ENCODE measurements around the gene PLEKHA6. TPM values are rescaled to one million over a fixed set of nuclear protein-coding genes. Genes with fewer than 3 reads are reported as not detected.

Gene PLEKHA6, protein sequence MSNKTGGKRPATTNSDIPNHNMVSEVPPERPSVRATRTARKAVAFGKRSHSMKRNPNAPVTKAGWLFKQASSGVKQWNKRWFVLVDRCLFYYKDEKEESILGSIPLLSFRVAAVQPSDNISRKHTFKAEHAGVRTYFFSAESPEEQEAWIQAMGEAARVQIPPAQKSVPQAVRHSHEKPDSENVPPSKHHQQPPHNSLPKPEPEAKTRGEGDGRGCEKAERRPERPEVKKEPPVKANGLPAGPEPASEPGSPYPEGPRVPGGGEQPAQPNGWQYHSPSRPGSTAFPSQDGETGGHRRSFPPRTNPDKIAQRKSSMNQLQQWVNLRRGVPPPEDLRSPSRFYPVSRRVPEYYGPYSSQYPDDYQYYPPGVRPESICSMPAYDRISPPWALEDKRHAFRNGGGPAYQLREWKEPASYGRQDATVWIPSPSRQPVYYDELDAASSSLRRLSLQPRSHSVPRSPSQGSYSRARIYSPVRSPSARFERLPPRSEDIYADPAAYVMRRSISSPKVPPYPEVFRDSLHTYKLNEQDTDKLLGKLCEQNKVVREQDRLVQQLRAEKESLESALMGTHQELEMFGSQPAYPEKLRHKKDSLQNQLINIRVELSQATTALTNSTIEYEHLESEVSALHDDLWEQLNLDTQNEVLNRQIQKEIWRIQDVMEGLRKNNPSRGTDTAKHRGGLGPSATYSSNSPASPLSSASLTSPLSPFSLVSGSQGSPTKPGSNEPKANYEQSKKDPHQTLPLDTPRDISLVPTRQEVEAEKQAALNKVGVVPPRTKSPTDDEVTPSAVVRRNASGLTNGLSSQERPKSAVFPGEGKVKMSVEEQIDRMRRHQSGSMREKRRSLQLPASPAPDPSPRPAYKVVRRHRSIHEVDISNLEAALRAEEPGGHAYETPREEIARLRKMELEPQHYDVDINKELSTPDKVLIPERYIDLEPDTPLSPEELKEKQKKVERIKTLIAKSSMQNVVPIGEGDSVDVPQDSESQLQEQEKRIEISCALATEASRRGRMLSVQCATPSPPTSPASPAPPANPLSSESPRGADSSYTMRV
- total RNA-seq: 10 to 100 TPM in 2 of 4 donors, 1 to 10 TPM in 2; 8.7 to 17.8 (median 11.4) TPM

DNA sequence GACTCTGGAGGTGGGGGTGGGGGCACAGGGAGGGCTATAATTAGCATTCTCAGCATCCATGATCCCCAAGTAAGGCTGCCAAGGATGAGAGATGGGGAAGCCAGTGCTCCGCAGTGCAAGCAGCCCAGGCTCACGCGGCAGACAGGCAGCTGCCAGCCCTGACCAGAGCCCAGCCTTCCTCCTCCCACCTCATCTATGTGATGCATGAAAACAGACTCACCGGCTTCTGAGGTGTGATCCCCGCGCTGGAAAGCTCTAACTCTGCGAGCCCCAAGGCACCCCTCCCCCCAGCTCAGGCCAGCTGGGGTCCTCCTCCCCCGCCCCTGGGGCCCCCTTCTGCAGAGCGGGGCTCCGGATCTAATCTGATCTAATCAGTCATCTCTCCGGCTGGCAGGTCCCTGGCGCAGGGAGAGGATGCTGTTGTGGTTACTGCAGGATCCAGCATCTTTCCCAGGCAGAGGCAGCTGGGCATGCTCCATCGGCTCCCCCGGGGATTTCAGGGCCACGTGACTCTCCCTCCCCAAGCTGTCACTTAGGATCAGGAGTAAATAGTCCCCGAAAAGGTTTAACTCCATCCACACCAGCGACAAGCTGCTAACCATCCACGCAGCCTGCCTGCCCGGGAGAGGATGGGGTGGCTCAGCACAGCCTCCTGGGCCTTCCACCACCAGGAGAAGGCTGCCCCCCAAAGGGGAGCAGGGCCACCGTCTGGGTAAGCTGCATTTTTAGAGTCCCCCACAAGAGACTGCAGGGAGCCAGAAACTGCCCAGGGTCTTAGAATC, at the start of gene PLEKHA6:
Gene PLEKHA6, minus strand, starts transcription at position 456 of the 782 bp plus-strand sequence. CDS start 86,202 bp downstream, outside the sequence.
- no peak for ATAC-seq
- Histone ChIP-seq H3K27me3 (peaks cover 58% of the 10 kb centered on the region), H3K36me3 (no peaks in the 10 kb centered on the region), H3K4me3 (peak within 1 kb of the TSS in 1 of 2 donors; percentile 25), H3K27ac (peak within 1 kb of the TSS in 3 of 4 donors; percentile 20 to 47 (median 35)), H3K9me3 (no peaks in the 10 kb centered on the region), H3K4me1 (peaks cover 0 to 36% (median 10%) of the 10 kb centered on the region in 3 donors)
- TF ChIP-seq POLR2A (IDR thresholded peaks at IDR 0.05) (no peak), EP300 (IDR thresholded peaks at IDR 0.05) (no peak), POLR2AphosphoS5 (IDR thresholded peaks at IDR 0.05) (no peak)
- TF ChIP-seq, protein P1, sequence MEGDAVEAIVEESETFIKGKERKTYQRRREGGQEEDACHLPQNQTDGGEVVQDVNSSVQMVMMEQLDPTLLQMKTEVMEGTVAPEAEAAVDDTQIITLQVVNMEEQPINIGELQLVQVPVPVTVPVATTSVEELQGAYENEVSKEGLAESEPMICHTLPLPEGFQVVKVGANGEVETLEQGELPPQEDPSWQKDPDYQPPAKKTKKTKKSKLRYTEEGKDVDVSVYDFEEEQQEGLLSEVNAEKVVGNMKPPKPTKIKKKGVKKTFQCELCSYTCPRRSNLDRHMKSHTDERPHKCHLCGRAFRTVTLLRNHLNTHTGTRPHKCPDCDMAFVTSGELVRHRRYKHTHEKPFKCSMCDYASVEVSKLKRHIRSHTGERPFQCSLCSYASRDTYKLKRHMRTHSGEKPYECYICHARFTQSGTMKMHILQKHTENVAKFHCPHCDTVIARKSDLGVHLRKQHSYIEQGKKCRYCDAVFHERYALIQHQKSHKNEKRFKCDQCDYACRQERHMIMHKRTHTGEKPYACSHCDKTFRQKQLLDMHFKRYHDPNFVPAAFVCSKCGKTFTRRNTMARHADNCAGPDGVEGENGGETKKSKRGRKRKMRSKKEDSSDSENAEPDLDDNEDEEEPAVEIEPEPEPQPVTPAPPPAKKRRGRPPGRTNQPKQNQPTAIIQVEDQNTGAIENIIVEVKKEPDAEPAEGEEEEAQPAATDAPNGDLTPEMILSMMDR (IDR thresholded peaks at IDR 0.05): peak in 3 of 4 experiments; percentile 12 to 29 (median 14)
- 19% methylated on average over 3 of the region's 20 CpGs; no CpG with 5 or more reads in 1 of the 2 donors for WGBS, 2 donors (ENCODE audit: low coverage in 1 of 2)

DNA sequence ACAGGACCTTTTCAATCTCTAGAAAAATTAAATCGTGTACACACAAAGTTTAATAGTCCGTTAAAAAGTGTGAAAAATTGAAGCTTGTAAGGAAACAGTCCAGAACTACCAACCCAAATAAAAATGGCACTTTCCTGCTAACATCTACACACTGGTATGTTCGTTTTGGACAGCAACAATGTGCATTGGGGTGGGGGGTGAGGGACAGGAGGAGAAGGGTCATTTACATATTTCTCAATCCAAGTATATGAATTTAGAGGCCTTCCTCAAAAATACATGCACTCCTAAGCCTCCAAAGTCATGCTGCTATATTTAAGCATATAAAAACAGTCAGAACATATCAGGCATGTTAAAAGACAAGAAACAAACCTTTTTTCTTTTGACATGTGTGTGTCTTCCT, 49.4 kb upstream of the PLEKHA6 start:
- ATAC-seq: no peak
- Histone ChIP-seq H3K9me3 (no peaks in the 10 kb centered on the region), H3K27me3 (no peaks in the 10 kb centered on the region), H3K36me3 (peaks cover 5 to 17% of the 10 kb centered on the region in 2 donors), H3K4me1 (peaks cover 5 to 45% (median 10%) of the 10 kb centered on the region in 3 donors), H3K4me3 (peak overlapping the region; percentile 49 to 94), H3K27ac (peak overlapping the region; percentile 86 to 100 (median 98))
- TF ChIP-seq EP300 (IDR thresholded peaks at IDR 0.05) (no peak), POLR2AphosphoS5 (IDR thresholded peaks at IDR 0.05) (no peak), POLR2A (IDR thresholded peaks at IDR 0.05) (no peak)
- TF ChIP-seq, protein P1 (IDR thresholded peaks at IDR 0.05): no peak
- WGBS, 2 donors (ENCODE audit: low coverage in 1 of 2): 0% methylated on average over 3 of the region's 3 CpGs

DNA sequence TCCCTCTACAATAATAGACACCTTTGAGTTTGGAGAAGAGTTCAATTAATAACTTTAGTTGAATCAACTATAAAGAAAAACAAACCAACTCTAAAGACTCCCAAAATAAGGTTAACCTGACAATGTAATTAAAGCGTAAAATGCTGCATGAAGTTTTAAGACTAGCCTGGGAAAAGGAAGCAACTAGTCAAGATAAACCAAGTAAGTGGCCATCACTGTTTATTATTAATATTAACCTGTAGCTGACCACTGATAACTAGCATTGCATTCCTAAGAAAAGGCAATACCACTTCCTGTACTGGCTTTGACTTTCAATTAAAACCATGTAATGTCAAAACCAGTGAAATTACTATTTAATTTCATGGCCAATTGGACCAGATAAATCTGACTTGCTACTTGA, 48.9 kb upstream of the PLEKHA6 start:
- peaks cover 5 to 49% (median 10%) of the 10 kb centered on the region in 3 donors for H3K4me1 ChIP-seq
- H3K36me3 ChIP-seq: peaks cover 5 to 22% of the 10 kb centered on the region in 2 donors
- 0% methylated on average over 1 of the region's 1 CpG for WGBS, 2 donors (ENCODE audit: low coverage in 1 of 2)
- TF ChIP-seq, protein P1 (IDR thresholded peaks at IDR 0.05): no peak
- no peak for TF ChIP-seq POLR2A (IDR thresholded peaks at IDR 0.05)
- no peak for ATAC-seq
- peak overlapping the region; percentile 49 to 94 for H3K4me3 ChIP-seq
- H3K9me3 ChIP-seq: no peaks in the 10 kb centered on the region
- H3K27ac ChIP-seq: peak overlapping the region; percentile 86 to 100 (median 98)
- no peaks in the 10 kb centered on the region for H3K27me3 ChIP-seq

DNA sequence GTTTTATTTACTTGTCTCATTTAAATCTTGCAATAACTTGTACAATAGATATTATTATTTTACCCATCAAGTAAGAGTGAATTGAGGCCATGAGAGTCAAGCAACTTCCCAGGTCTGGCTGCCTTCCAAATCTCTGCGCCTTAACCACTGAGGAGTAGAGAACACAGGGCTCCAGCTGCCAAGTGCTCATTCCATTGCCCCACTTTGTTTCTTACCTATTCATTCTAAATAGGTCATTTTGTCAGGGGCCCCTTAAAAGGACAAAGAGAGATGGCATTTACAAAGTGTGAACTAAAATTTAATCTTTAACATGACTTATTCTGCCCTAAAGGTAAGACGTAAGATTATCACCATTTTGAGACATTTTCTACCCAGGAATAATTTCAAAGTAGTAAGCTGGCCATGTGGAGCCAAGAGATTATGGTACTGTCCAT, 48.4 kb upstream of the PLEKHA6 start:
- 0 to 5% methylated on average over 2 of the region's 2 CpGs for WGBS, 2 donors (ENCODE audit: low coverage in 1 of 2)
- H3K4me1 ChIP-seq: peaks cover 5 to 45% (median 10%) of the 10 kb centered on the region in 3 donors
- H3K27me3 ChIP-seq: no peaks in the 10 kb centered on the region
- H3K36me3 ChIP-seq: peaks cover 5 to 26% of the 10 kb centered on the region in 2 donors
- no peaks in the 10 kb centered on the region for H3K9me3 ChIP-seq
- peak overlapping the region; percentile 59 to 100 (median 98) for H3K27ac ChIP-seq
- TF ChIP-seq POLR2A (IDR thresholded peaks at IDR 0.05) (no peak), POLR2AphosphoS5 (IDR thresholded peaks at IDR 0.05) (no peak)
- no peak for ATAC-seq
- peak overlapping the region; percentile 49 to 94 for H3K4me3 ChIP-seq
